HL-60 (cell line): Measurements from ENCODE around the gene PHF21B.

ENCODE experiments used
- GABPA ChIP-seq: IDR thresholded peaks from 2 replicates; pipeline ENCODE4 v1.6.1; 2012; ENCODE audit warnings: low read depth
- POLR2AphosphoS5 ChIP-seq: IDR thresholded peaks from 2 replicates; pipeline ENCODE4 v1.6.1; 2012; ENCODE audit warnings: low read depth
- TF ChIP-seq, protein P1 (sequence below): IDR thresholded peaks from one replicate; pipeline ENCODE4 v1.5.1; 2011; ENCODE audit warnings: low read length, control low read depth, inconsistent platforms; ENCODE audit not compliant: insufficient read depth
- TF ChIP-seq, protein P2 (sequence below): IDR thresholded peaks from 2 replicates; pipeline ENCODE4 v1.6.1; 2012; ENCODE audit warnings: low read depth; ENCODE audit not compliant: insufficient replicate concordance

DNA sequence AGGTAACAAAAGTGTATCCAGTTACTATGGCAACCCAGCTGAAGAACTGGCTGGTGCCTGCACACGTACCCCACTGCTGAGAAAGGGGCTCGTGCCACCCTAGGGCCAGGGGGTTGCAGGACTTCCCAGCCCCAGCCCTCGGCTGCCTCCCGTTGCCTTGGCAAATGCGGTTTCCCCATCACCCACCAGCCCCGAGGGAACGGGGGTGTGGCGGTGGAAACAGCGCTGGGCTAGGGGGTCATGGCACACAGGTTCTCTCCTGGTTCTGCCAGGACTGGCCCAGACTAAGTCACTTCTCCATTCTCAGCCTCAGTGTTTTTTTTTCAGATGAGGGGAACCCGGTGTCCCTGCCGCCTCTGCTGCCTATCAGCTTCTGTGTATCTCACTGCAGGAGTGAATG lies 27.9 kb downstream of the PHF21B start:
- TF ChIP-seq, protein P1, sequence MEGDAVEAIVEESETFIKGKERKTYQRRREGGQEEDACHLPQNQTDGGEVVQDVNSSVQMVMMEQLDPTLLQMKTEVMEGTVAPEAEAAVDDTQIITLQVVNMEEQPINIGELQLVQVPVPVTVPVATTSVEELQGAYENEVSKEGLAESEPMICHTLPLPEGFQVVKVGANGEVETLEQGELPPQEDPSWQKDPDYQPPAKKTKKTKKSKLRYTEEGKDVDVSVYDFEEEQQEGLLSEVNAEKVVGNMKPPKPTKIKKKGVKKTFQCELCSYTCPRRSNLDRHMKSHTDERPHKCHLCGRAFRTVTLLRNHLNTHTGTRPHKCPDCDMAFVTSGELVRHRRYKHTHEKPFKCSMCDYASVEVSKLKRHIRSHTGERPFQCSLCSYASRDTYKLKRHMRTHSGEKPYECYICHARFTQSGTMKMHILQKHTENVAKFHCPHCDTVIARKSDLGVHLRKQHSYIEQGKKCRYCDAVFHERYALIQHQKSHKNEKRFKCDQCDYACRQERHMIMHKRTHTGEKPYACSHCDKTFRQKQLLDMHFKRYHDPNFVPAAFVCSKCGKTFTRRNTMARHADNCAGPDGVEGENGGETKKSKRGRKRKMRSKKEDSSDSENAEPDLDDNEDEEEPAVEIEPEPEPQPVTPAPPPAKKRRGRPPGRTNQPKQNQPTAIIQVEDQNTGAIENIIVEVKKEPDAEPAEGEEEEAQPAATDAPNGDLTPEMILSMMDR = no peak
- TF ChIP-seq POLR2AphosphoS5 (no peak), GABPA (no peak)
- TF ChIP-seq, protein P2, sequence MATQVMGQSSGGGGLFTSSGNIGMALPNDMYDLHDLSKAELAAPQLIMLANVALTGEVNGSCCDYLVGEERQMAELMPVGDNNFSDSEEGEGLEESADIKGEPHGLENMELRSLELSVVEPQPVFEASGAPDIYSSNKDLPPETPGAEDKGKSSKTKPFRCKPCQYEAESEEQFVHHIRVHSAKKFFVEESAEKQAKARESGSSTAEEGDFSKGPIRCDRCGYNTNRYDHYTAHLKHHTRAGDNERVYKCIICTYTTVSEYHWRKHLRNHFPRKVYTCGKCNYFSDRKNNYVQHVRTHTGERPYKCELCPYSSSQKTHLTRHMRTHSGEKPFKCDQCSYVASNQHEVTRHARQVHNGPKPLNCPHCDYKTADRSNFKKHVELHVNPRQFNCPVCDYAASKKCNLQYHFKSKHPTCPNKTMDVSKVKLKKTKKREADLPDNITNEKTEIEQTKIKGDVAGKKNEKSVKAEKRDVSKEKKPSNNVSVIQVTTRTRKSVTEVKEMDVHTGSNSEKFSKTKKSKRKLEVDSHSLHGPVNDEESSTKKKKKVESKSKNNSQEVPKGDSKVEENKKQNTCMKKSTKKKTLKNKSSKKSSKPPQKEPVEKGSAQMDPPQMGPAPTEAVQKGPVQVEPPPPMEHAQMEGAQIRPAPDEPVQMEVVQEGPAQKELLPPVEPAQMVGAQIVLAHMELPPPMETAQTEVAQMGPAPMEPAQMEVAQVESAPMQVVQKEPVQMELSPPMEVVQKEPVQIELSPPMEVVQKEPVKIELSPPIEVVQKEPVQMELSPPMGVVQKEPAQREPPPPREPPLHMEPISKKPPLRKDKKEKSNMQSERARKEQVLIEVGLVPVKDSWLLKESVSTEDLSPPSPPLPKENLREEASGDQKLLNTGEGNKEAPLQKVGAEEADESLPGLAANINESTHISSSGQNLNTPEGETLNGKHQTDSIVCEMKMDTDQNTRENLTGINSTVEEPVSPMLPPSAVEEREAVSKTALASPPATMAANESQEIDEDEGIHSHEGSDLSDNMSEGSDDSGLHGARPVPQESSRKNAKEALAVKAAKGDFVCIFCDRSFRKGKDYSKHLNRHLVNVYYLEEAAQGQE = no peak
